Measurements from ENCODE around the gene SLC10A1.

GRCh38 chr14:69827560-69827959, 30.5 kb upstream of the SLC10A1 start:
- TF ChIP-seq EZH2 (IDR thresholded peaks at IDR 0.05; ENCODE audit: borderline replicate concordance, insufficient read depth, low read depth, low read length, poor library complexity, severe bottlenecking), result no peak
- TF ChIP-seq, protein P1, sequence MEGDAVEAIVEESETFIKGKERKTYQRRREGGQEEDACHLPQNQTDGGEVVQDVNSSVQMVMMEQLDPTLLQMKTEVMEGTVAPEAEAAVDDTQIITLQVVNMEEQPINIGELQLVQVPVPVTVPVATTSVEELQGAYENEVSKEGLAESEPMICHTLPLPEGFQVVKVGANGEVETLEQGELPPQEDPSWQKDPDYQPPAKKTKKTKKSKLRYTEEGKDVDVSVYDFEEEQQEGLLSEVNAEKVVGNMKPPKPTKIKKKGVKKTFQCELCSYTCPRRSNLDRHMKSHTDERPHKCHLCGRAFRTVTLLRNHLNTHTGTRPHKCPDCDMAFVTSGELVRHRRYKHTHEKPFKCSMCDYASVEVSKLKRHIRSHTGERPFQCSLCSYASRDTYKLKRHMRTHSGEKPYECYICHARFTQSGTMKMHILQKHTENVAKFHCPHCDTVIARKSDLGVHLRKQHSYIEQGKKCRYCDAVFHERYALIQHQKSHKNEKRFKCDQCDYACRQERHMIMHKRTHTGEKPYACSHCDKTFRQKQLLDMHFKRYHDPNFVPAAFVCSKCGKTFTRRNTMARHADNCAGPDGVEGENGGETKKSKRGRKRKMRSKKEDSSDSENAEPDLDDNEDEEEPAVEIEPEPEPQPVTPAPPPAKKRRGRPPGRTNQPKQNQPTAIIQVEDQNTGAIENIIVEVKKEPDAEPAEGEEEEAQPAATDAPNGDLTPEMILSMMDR (IDR thresholded peaks at IDR 0.05), result no peak
